HG02678 (cell line): Measurements from ENCODE around the gene GAB2.
"Not testable (repeated sequence)": the region's sequence is repeated elsewhere in the genome, so short reads cannot be mapped to it uniquely, and the experiment has no call there.

Source experiments
- ATAC-seq: cut with Tn5 transposase; IDR thresholded peaks from one replicate; pipeline ENCODE4 v1.9.1; 2021; ENCODE audit warnings: mild to moderate bottlenecking, moderate library complexity; ENCODE audit not compliant: unreplicated experiment

Gene GAB2

DNA sequence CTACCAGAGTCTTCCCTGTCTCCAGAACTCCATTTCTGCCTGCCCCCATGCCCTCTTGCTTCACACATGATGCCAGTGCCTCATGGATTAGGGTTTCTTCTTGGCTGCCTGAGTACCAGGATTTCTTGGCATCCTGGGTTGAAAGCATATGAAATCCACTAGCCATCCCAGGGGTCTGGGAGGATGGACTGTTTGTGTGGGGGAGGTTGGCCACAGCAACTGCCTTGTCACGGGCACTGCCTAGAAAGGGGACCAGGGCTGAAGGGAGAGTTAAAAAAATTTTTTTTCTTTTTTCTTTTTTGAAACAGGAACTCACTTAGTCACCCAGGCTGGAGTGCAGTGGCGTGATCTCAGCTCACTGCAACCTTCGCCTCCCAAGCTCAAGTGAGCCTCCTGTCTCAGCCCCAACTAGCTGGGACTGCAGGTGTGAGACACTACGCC is 224.7 kb downstream of the GAB2 start:
- ATAC-seq, result no peak

DNA sequence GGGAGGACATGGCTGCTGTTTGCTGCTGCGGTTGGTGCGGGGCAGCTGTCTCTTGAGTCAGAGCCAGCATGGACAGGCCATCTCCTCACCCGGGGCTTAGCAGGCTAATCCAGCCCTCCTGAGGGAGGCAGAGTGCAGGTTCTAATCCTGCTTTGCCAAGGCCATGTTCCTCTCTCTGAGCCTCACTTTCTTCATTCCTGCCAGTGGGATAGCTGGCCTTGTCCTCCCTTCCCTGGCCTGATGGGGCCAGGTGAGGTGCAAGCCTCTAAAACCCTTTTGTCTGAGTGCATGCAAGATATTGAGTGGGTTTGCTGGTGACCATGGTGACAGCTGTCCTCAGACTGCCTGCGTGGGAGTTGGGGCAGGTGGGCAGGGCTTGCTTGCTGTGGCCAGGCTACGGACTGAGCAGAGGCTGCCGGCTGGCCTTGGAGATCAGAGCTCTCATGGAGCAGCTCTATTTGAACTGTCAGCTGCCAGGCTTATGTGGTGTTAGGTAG is 225.3 kb downstream of the GAB2 start:
- no peak for ATAC-seq

DNA sequence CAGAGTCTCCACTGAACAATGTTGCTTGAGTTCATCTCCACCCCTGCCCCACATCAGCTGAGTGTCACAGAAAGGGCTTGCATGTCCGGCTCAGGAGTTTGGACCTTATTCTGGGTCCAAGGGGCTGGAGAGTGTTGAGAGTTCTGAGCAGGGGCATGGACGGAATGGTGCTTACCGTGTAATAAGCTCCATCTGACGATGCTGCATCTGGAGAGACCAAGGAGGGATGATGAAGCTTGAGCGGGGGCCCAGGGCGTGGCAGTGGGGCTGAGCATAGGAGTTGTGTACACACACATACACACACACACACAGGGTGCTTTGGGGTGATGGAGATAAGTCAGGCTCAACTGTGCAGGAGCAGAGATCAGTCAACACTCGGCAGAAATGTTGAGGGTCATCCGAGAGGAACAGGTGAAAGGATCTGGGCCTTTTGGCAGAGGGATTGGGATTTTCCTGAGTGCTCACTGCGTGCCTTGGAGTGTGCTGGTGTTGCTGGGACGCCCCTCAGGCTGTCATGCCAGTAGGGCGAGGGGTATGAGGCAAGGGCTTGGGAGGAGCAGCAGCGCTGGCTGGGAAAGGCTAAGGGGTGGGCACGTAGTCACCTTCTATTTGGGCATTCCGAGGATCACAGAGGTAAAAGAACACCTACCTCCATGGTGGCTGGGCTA is 226.6 kb downstream of the GAB2 start:
- no peak for ATAC-seq

DNA sequence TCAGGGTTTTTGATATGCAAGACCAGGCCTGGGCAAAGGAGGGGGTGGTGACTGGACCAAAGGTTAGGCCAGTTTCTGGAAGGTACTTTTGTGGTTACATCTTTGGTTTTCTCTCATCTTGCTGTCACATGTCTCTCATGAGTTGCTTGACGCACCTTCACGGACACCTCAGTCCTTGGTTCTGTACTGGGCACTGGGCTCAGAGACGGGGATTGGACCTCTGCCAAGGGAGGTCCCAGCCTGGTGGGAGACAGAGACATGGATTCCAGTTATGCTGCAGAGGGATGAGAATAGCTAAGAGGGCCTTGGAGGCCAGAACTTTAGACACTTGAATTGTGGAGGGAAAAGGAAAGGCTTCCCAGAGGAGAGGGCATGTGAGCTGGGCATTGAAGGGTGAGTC is 227.2 kb downstream of the GAB2 start:
- no peak for ATAC-seq

DNA sequence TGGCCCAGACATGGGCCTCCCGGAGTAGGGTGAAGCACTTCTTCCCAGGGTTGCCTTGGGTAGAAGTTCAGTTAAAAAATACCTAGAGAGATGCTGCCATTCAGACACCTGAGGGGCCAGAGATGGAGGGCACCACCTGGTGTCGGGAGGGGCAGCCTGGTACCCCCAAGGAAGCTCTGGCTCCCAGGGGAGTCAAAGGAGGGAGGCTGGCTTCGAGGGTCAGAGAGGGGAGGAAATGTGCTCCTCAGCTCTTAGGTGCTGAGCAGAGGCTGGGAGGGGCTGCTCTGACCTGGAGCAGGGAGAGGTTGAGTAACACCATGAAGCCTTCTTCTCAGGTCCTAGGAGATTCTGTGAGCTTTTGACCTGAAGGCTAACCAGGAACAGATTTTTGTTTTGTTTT is 227.8 kb downstream of the GAB2 start:
- ATAC-seq, result no peak

DNA sequence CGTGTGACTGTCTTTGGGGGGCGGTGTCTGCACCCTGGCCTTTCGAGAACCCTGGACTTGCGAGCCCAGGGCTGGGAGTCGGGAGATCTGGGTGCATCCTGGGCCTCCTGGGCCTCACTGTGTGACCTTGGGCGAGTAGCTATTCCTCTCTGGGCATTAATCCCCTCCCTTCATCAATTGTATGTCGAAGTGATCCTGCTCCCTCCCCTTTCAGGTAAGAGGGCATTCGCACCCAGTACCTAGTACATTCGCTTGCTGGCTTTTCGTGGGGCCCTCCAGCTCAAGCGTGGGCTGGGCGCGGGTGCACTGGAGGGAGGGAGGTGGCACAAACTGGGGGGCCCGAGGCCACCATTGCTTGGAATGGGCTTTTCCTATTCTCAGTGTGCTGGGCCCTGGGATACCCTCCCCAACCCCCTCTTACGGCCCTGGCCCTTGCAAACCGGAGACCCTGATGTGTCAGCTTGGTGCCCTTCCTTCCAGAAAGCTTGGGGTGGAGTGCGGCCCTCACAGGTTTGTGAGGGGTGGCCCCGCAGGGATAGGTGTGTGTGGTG is 228.4 kb downstream of the GAB2 start:
- no peak for ATAC-seq

DNA sequence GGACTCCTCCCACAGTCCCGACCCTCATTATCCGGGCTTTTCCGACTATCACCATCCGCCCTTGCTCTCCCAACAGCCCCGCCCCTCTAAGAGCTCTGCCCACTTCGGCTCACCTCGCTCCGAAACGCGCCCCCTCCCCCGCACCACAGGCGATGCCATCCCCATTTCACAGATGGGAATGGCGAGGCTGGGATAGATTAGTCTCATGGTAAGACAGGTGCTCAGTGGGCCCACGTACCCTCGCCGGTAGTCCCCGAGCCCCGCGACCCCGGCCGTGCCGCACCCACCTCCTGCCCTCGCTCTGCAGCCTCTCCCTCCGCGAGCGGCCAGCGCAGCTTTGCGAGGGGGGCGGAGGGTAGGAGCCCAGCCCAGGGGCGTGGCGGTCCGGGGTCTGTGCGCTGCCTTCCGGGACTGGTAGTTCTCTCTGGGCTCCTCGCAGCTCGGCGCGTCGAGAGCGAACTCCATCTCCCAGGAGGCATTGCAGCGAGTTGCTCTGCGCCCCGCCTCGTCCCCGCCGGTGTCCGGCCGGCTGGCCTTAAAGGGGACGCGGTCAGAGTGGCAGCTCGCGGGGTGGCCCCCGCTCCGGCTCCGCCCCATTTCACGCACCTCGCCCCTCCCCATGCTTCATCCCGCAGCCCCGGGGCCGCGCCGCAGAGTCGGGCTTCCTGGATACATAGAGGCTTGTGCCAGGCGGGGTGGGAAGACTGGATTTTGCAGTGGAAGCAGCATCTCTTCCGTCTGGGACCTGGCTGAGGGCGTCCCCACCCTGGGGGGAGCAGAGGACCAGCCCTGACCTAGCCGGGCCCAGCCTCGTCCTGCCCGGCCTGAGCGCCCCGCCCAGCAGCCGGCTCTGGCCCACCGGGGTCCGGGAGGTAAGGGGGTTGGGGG is 229.1 kb downstream of the GAB2 start, which contains the start of the genes KCTD21 and USP35:
KCTD21 (minus strand) TSS at position 341 of the 888 bp plus-strand sequence. CDS start 14,072 bp downstream, outside the sequence.
USP35 (plus strand) TSS at position 634 of the 888 bp plus-strand sequence. CDS start 7,327 bp downstream, outside the sequence.
- ATAC-seq, result peak; percentile 96

DNA sequence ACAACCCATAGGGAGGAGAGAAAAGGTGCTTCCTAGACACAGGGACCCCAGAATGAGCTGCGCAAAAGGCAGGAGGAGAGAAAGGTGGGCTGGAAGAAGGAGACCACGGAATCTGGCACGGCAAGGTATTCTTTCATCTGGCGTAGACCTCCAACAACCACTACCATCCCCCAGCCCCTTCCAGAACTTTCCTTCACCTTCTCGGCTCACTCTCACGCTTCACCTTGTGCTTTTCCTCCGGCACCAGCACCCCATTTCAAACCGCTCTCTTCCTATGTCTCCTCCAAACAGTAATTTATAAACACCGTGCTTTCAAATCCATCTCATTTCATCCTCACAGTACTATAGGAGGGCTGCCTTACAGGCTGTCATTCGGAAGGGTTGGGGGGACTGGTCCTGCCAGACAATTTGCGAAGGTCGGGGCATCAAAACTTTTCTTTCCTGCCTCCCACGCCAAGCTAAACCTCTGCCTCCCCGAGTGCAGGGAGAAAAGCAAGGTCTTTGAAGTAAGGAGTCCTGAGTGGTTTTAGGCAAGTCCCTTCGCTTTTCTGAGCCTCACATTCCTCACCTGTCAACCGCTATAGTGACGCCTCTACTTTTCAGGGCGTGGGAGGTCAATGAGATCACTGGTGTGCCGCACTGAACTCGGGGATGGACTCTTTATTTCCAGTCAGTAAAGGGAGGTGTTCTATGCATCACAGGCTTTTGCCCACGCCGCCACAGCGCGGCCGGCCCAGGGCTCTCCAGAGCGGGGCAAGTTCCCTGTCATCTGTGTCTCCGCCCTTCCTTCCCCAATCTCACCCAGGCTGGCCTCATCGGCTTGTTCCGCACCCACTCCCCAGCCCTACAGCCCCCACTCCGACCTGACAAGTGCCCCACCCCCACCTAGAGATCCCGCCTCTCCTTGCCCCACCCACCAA is 230.0 kb downstream of the GAB2 start:
- ATAC-seq, result peak; percentile 12

DNA sequence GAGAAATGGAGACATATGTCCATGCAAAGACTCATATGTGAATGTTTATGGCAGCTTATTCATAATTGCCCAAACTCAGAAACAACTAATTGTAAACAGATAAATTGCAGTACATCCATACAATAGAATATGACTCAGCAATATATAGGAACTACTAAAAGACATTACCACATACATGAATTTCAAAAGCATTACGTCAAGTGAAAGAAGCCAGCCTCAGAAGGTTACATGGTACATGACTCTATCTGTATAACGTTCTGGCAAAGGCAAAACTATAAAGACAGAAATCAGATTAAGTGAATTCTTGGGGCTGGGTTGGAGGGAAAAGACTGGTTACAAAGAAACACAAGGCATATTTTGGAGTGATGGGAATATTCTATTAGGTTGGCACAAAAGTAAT is 236.4 kb downstream of the GAB2 start:
- no peak for ATAC-seq

DNA sequence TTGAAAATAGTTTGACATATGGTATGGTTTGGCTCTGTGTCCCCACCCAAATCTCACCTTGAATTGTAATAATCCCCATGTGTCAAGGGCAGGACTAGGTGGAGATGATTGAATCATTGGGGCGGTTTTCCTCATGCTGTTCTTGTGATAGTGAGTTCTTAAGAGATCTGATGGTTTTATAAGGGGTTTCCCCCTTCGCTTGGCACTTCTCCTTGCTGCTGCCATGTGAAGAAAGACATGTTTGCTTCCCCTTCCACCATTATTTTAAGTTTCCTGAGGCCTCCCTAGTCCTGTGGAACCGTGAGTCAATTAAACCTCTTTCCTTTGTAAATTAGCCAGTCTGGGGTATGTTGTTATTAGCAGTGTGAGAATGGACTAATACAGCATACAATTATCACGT is 236.9 kb downstream of the GAB2 start:
- ATAC-seq, result no peak

DNA sequence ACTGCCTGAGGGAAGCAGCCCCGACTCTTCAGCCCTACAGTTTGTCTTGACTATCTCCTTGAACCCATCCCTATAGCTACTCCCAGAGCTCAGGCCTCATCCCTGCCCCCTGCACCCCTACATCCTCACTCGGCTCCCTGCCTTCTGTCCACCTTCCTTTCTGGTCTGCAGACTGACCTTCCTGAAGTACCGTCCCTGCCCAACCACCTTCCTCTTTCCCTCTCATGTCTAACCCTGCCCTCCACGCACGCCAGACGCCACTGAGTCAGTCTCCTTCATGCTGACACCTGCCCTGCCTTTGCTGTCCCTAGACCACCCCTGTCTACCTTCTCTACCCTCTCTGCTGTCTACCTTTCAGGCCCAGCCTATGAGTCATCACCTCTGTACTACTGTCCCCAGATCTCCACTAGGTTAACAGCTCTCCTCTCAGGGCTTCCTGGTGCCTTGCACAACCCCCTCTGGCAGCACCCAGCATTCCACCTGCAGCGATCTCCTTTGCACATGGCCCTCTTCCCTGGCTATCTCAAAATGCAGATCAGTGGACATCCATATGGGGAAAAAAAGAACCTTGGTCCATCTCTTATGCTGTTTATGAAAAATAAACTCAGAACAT is 238.1 kb downstream of the GAB2 start:
- no peak for ATAC-seq

DNA sequence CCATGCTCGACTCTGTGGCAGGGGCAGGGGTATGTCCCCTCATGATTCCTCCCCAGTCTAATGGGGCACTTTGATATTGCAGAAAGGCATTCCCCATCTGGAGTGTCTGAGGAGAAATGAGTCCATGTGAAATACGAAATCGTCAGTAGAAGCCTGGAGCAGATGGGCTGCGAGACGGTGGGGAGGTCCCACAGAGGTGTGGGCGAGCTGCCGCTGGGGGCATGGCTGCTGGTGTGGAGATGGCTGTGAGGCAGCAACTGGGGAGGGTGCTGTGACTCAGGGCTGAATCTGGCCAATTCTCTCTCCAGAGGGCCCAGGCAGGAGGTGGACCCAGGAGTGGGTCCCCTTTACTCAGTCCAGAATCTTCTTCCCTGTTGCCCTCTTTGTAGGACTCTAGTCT is 240.4 kb downstream of the GAB2 start:
- no peak for ATAC-seq

DNA sequence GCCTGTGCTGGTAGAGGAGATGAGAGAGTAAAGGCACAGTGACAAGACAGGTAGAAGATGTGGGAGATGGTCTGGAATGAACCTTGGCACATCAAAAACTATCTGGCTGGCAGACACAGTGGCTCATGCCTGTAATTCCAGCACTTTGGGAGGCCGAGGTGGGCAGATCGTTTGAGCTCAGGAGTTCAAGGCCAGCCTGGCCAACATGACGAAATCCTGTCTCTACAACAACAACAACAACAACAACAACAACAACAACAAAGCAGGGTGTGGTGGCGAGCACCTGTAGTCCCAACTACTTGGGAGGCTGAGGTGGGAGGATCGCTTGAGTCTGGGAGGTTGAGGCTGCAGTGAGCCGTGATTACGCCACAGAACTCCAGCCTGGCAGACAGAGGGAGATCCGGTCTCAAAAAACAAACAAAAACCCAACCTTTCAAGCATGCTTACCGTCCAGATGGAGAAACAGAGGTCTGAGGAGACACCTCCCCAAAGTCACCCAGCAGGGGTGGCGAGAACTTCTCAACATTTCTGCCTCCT is 240.9 kb downstream of the GAB2 start:
- no peak for ATAC-seq

DNA sequence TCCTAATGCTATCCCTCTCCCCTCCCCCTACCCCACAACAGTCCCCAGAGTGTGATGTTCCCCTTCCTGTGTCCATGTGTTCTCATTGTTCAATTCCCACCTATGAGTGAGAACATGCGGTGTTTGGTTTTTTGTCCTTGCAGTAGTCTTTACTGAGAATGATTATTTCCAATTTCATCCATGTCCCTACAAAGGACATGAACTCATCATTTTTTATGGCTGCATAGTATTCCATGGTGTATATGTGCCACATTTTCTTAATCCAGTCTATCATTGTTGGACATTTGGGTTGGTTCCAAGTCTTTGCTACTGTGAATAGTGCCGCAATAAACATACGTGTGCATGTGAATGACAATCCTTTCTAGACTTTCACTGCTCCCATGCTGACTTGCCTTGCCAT is 241.8 kb downstream of the GAB2 start:
- not testable (repeated sequence) for ATAC-seq

DNA sequence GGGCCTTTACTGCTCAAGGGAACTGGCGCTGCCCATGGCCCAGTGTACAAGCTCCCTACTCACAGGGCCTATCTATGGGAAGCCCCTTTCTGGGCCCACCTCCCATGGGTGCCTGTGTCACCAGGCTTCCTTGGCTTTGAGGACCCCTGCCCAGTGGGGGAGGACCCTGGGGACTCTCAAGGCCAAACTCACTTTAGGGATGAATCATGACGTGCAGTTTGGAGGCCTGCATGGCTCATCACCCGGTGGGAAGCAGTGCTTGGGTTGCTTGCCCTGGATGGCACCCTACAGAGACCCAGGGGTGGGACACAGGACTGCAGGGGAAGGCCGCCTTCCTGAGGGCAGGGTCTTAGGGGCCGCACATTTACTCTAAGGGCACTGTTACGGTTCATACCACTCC is 245.7 kb downstream of the GAB2 start:
- no peak for ATAC-seq

DNA sequence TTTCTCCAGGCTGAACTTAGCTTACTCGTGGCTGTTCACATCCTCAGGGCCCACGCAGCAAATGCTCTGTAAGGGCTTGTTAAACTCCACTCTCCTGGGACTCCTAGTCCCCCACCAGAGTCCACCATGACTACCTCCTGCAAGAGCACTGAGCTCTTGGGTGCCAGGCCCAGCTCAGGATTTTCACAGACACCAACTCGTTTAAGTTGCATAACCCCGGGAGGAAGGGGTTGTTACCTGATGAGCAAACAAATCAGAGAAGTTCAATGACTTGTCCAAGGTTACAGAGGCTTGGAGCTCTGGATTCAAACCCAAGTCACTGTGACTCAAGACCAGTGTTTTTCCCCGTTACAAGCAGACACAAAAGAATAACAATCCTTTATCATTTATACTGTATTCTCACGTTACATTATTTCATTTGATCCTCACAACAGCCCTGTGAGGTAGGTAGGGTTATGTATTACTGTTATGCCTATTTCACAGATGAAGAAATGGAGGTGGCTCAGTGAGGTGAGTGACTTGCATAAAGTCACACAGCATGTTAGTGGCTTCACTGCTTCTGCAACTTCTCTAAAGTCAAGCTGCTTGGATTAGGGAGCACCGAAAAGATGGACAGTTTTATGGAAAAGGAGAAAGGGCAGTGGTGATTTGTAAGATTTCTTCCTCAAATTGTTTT is 246.6 kb downstream of the GAB2 start:
- ATAC-seq, result no peak

DNA sequence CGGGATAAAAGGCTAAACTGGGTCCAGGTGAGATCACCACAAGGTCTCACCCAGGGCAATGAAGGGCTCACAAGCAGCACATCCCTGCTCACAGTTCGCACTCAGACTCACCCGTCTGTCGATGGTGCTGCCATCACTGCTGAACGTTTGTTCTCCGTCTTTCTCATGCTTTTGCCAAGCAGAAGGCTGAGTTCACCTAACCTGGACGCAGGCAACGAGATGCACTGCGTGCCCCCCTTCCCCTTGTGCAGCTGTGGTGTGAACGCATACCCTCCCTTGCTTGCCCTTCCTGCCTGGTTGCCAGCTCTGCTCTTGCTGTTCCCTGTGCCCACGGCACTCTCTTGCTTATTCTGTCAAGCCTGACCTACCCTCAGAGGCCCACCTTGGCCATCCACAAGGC is 247.2 kb downstream of the GAB2 start:
- no peak for ATAC-seq

DNA sequence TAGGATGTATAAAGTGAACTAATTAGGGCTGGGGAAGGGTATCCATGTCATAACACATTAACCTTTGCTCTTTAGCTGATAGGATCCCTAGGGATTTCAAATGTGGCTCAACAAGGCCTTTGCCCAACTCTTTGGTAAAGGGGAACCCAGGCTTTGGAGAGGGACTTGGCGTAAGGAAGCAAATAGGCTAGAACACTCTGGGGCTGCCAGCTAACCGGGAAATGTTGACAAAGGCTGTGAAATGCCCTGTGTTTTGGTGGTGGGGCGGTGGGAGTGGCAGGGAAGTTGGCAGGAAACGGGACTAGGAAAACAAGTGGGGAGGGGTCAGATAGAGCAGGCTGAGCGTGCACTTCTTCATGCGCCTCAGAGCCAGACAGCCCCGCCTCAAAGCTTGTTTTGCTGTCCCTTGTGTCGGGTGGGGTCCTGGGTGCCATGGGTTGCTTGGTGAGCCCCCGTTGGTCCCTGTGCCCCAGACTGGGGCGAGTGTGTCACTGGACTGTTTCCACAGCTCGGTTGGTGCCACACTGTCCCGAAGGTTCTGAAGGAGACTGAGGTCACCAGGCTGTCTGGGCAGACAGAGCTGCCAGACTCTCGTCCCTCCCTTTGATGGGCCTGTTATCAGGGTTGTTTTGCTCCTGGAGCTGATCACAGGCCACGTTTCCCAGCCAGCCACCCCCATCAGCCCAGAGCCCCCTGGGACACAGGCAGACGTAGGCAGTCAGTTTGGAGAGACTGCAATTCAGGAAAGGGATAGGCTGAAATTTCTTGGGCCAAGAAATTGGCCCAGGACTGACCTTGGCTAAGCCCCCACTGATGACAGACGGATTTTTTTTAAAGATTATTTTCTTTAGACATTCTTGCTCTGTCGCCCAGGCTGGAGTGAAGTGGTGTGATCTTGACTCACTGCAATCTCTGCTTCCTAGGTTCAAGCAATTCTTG is 248.8 kb downstream of the GAB2 start:
- no peak for ATAC-seq
